GM12891 (cell line): ENCODE data around the gene GPRIN2.

Experiments used
- POLR2A ChIP-seq: IDR thresholded peaks from 2 replicates; pipeline ENCODE4 v1.6.1; 2011; ENCODE audit warnings: low read depth, low read length, control low read depth
- POLR2AphosphoS5 ChIP-seq: IDR thresholded peaks from 2 replicates; pipeline ENCODE4 v1.6.1; 2011; ENCODE audit warnings: low read depth, low read length, control low read depth
- POU2F2 ChIP-seq: IDR thresholded peaks from 2 replicates; pipeline ENCODE4 v1.6.1; 2011; ENCODE audit warnings: low read depth, mild to moderate bottlenecking, control low read depth, low read length, moderate library complexity
- SPI1 ChIP-seq: IDR thresholded peaks from 2 replicates; pipeline ENCODE4 v1.6.1; 2011; ENCODE audit warnings: low read depth, low read length, control low read depth
- TAF1 ChIP-seq: IDR thresholded peaks from 2 replicates; pipeline ENCODE4 v1.6.1; 2011; ENCODE audit warnings: low read depth, low read length, control low read depth

- TF ChIP-seq POLR2AphosphoS5: no peak
- TF ChIP-seq POLR2A: no peak
- TF ChIP-seq SPI1: no peak
- no peak for TF ChIP-seq TAF1
- no peak for TF ChIP-seq POU2F2
Observed at GRCh38 chr10:46522295-46523118, 34.0 kb downstream of the GPRIN2 start.
